ENCODE measurements around the gene FLRT3.

FLRT3 gene

GRCh38 chr20:14332866-14333265 is 4.5 kb downstream of the FLRT3 start:
- no peak overlapping the region for H3K27ac ChIP-seq (ENCODE audit: insufficient read depth, low read length, poor library complexity, severe bottlenecking)
- H3K36me3 ChIP-seq (ENCODE audit: control insufficient read depth, insufficient read depth, low read length): no peaks in the 10 kb centered on the region
- H3K27me3 ChIP-seq (replicated peaks; ENCODE audit: control insufficient read depth, insufficient read depth, low read length, poor library complexity, severe bottlenecking): no peaks in the 10 kb centered on the region
- no peaks in the 10 kb centered on the region for H3K9me3 ChIP-seq (ENCODE audit: control insufficient read depth, low read length)
- H3K4me3 ChIP-seq (ENCODE audit: insufficient read depth, low read depth, low read length, poor library complexity, severe bottlenecking): no peak overlapping the region
- no peaks in the 10 kb centered on the region for H3K4me1 ChIP-seq (ENCODE audit: control insufficient read depth, insufficient read depth, low read length, poor library complexity, severe bottlenecking)
- no peak for DNase-seq

- H3K4me1 ChIP-seq (ENCODE audit: control insufficient read depth, insufficient read depth, low read length, poor library complexity, severe bottlenecking): no peaks in the 10 kb centered on the region
- DNase-seq: no peak
- no peaks in the 10 kb centered on the region for H3K9me3 ChIP-seq (ENCODE audit: control insufficient read depth, low read length)
- no peaks in the 10 kb centered on the region for H3K27me3 ChIP-seq (replicated peaks; ENCODE audit: control insufficient read depth, insufficient read depth, low read length, poor library complexity, severe bottlenecking)
- H3K36me3 ChIP-seq (ENCODE audit: control insufficient read depth, insufficient read depth, low read length): no peaks in the 10 kb centered on the region
- H3K4me3 ChIP-seq (ENCODE audit: insufficient read depth, low read depth, low read length, poor library complexity, severe bottlenecking): no peak overlapping the region
- H3K27ac ChIP-seq (ENCODE audit: insufficient read depth, low read length, poor library complexity, severe bottlenecking): no peak overlapping the region
Measured at GRCh38 chr20:14331646-14332045, 5.8 kb downstream of the FLRT3 start.

- Histone ChIP-seq H3K4me1 (ENCODE audit: control insufficient read depth, insufficient read depth, low read length, poor library complexity, severe bottlenecking) (no peaks in the 10 kb centered on the region), H3K4me3 (ENCODE audit: insufficient read depth, low read depth, low read length, poor library complexity, severe bottlenecking) (no peak overlapping the region), H3K27me3 (replicated peaks; ENCODE audit: control insufficient read depth, insufficient read depth, low read length, poor library complexity, severe bottlenecking) (no peaks in the 10 kb centered on the region), H3K27ac (ENCODE audit: insufficient read depth, low read length, poor library complexity, severe bottlenecking) (no peak overlapping the region), H3K9me3 (ENCODE audit: control insufficient read depth, low read length) (no peaks in the 10 kb centered on the region), H3K36me3 (ENCODE audit: control insufficient read depth, insufficient read depth, low read length) (no peaks in the 10 kb centered on the region)
- no peak for DNase-seq
Measured at GRCh38 chr20:14319704-14320103, 17.7 kb downstream of the FLRT3 start.

GRCh38 chr20:14313341-14314020 is 23.9 kb downstream of the FLRT3 start:
- no peaks in the 10 kb centered on the region for H3K36me3 ChIP-seq (ENCODE audit: control insufficient read depth, insufficient read depth, low read length)
- no peaks in the 10 kb centered on the region for H3K27me3 ChIP-seq (replicated peaks; ENCODE audit: control insufficient read depth, insufficient read depth, low read length, poor library complexity, severe bottlenecking)
- no peak for DNase-seq
- no peak overlapping the region for H3K27ac ChIP-seq (ENCODE audit: insufficient read depth, low read length, poor library complexity, severe bottlenecking)
- peaks cover 3% of the 10 kb centered on the region for H3K9me3 ChIP-seq (ENCODE audit: control insufficient read depth, low read length)
- H3K4me3 ChIP-seq (ENCODE audit: insufficient read depth, low read depth, low read length, poor library complexity, severe bottlenecking): no peak overlapping the region
- no peaks in the 10 kb centered on the region for H3K4me1 ChIP-seq (ENCODE audit: control insufficient read depth, insufficient read depth, low read length, poor library complexity, severe bottlenecking)

- no peaks in the 10 kb centered on the region for H3K4me1 ChIP-seq (ENCODE audit: control insufficient read depth, insufficient read depth, low read length, poor library complexity, severe bottlenecking)
- H3K9me3 ChIP-seq (ENCODE audit: control insufficient read depth, low read length): peaks cover 3% of the 10 kb centered on the region
- H3K36me3 ChIP-seq (ENCODE audit: control insufficient read depth, insufficient read depth, low read length): no peaks in the 10 kb centered on the region
- no peak for DNase-seq
- no peaks in the 10 kb centered on the region for H3K27me3 ChIP-seq (replicated peaks; ENCODE audit: control insufficient read depth, insufficient read depth, low read length, poor library complexity, severe bottlenecking)
- no peak overlapping the region for H3K27ac ChIP-seq (ENCODE audit: insufficient read depth, low read length, poor library complexity, severe bottlenecking)
- no peak overlapping the region for H3K4me3 ChIP-seq (ENCODE audit: insufficient read depth, low read depth, low read length, poor library complexity, severe bottlenecking)
Measured at GRCh38 chr20:14312001-14312400, 25.4 kb downstream of the FLRT3 start.

GRCh38 chr20:14310977-14311627 is 26.3 kb downstream of the FLRT3 start:
- H3K4me1 ChIP-seq (ENCODE audit: control insufficient read depth, insufficient read depth, low read length, poor library complexity, severe bottlenecking): no peaks in the 10 kb centered on the region
- H3K36me3 ChIP-seq (ENCODE audit: control insufficient read depth, insufficient read depth, low read length): no peaks in the 10 kb centered on the region
- H3K9me3 ChIP-seq (ENCODE audit: control insufficient read depth, low read length): peaks cover 3% of the 10 kb centered on the region

GRCh38 chr20:14307956-14308355 is 29.5 kb downstream of the FLRT3 start:
- H3K9me3 ChIP-seq (ENCODE audit: control insufficient read depth, low read length): no peaks in the 10 kb centered on the region
- H3K27ac ChIP-seq (ENCODE audit: insufficient read depth, low read length, poor library complexity, severe bottlenecking): no peak overlapping the region
- no peak overlapping the region for H3K4me3 ChIP-seq (ENCODE audit: insufficient read depth, low read depth, low read length, poor library complexity, severe bottlenecking)
- no peaks in the 10 kb centered on the region for H3K4me1 ChIP-seq (ENCODE audit: control insufficient read depth, insufficient read depth, low read length, poor library complexity, severe bottlenecking)
- H3K36me3 ChIP-seq (ENCODE audit: control insufficient read depth, insufficient read depth, low read length): no peaks in the 10 kb centered on the region
- DNase-seq: no peak
- no peaks in the 10 kb centered on the region for H3K27me3 ChIP-seq (replicated peaks; ENCODE audit: control insufficient read depth, insufficient read depth, low read length, poor library complexity, severe bottlenecking)

More at GRCh38 chr20:14310977-14311627, 26.3 kb downstream of the FLRT3 start:
- no peak for DNase-seq
- no peaks in the 10 kb centered on the region for H3K27me3 ChIP-seq (replicated peaks; ENCODE audit: control insufficient read depth, insufficient read depth, low read length, poor library complexity, severe bottlenecking)
- H3K27ac ChIP-seq (ENCODE audit: insufficient read depth, low read length, poor library complexity, severe bottlenecking): no peak overlapping the region
- H3K4me3 ChIP-seq (ENCODE audit: insufficient read depth, low read depth, low read length, poor library complexity, severe bottlenecking): no peak overlapping the region

- Histone ChIP-seq H3K27me3 (replicated peaks; ENCODE audit: control insufficient read depth, insufficient read depth, low read length, poor library complexity, severe bottlenecking) (no peaks in the 10 kb centered on the region), H3K27ac (ENCODE audit: insufficient read depth, low read length, poor library complexity, severe bottlenecking) (no peak overlapping the region), H3K4me1 (ENCODE audit: control insufficient read depth, insufficient read depth, low read length, poor library complexity, severe bottlenecking) (no peaks in the 10 kb centered on the region), H3K9me3 (ENCODE audit: control insufficient read depth, low read length) (no peaks in the 10 kb centered on the region), H3K36me3 (ENCODE audit: control insufficient read depth, insufficient read depth, low read length) (no peaks in the 10 kb centered on the region), H3K4me3 (ENCODE audit: insufficient read depth, low read depth, low read length, poor library complexity, severe bottlenecking) (no peak overlapping the region)
- DNase-seq: no peak
Measured at GRCh38 chr20:14304472-14304871, 32.9 kb downstream of the FLRT3 start.

- Histone ChIP-seq H3K9me3 (ENCODE audit: control insufficient read depth, low read length) (no peaks in the 10 kb centered on the region), H3K4me3 (ENCODE audit: insufficient read depth, low read depth, low read length, poor library complexity, severe bottlenecking) (no peak overlapping the region), H3K27me3 (replicated peaks; ENCODE audit: control insufficient read depth, insufficient read depth, low read length, poor library complexity, severe bottlenecking) (no peaks in the 10 kb centered on the region), H3K36me3 (ENCODE audit: control insufficient read depth, insufficient read depth, low read length) (no peaks in the 10 kb centered on the region), H3K27ac (ENCODE audit: insufficient read depth, low read length, poor library complexity, severe bottlenecking) (no peak overlapping the region), H3K4me1 (ENCODE audit: control insufficient read depth, insufficient read depth, low read length, poor library complexity, severe bottlenecking) (no peaks in the 10 kb centered on the region)
- no peak for DNase-seq
Measured at GRCh38 chr20:14303651-14304050, 33.8 kb downstream of the FLRT3 start.

GRCh38 chr20:14303106-14303505 is 34.3 kb downstream of the FLRT3 start:
- H3K4me3 ChIP-seq (ENCODE audit: insufficient read depth, low read depth, low read length, poor library complexity, severe bottlenecking): no peak overlapping the region
- no peaks in the 10 kb centered on the region for H3K4me1 ChIP-seq (ENCODE audit: control insufficient read depth, insufficient read depth, low read length, poor library complexity, severe bottlenecking)
- H3K27ac ChIP-seq (ENCODE audit: insufficient read depth, low read length, poor library complexity, severe bottlenecking): no peak overlapping the region
- no peak for DNase-seq
- H3K27me3 ChIP-seq (replicated peaks; ENCODE audit: control insufficient read depth, insufficient read depth, low read length, poor library complexity, severe bottlenecking): no peaks in the 10 kb centered on the region
- no peaks in the 10 kb centered on the region for H3K36me3 ChIP-seq (ENCODE audit: control insufficient read depth, insufficient read depth, low read length)
- no peaks in the 10 kb centered on the region for H3K9me3 ChIP-seq (ENCODE audit: control insufficient read depth, low read length)

Measured in effector memory CD4-positive, alpha-beta T cell (primary cell).